GM23248 (cell line): Measurements from ENCODE around the gene HS3ST2.

ENCODE experiments used
- EZH2 ChIP-seq: fragments of 200-600 bp; sonication (generic); IDR thresholded peaks from 2 replicates; pipeline ENCODE4 v1.6.1; 2018; ENCODE audit warnings: antibody characterized with exemption, mild to moderate bottlenecking; ENCODE audit not compliant: insufficient read depth, poor library complexity, severe bottlenecking
- EZH2phosphoT487 ChIP-seq: fragments of 200-600 bp; sonication (generic); IDR thresholded peaks from 2 replicates; pipeline ENCODE4 v1.6.1; 2018; ENCODE audit warnings: antibody characterized with exemption, moderate library complexity, mild to moderate bottlenecking, low read depth; ENCODE audit not compliant: insufficient read depth

- TF ChIP-seq EZH2, result no peak
- no peak for TF ChIP-seq EZH2phosphoT487
Measured at GRCh38 chr16:22797551-22797950, 16.4 kb upstream of the HS3ST2 start.
